DMS114 treated with DMSO at 0.1 percent for 48 hours (cell line): ENCODE results near the gene HSF2.
A peak's percentile ranks its signal among the peaks of the same experiment; 100 is the strongest.

Experiments used
- DNase-seq: peaks from one replicate; lab custom pipeline; 2025; ENCODE audit not compliant: unreplicated experiment; lab: John Stamatoyannopoulos, UW

HSF2 gene

GRCh38 chr6:122399348-122400120, at the start of gene HSF2:
Gene HSF2, plus strand, starts transcription at chr6:122399652. Its CDS starts 86 bp downstream, at chr6:122399738.
- DNase-seq = peak; percentile 89

GRCh38 chr6:122352981-122353664, 46.3 kb upstream of the HSF2 start:
- no peak for DNase-seq

GRCh38 chr6:122360809-122361208, 38.6 kb upstream of the HSF2 start:
- no peak for DNase-seq

- DNase-seq = no peak
These were observed 38.0 kb upstream of the HSF2 start for GRCh38 chr6:122361314-122361979.

- DNase-seq = no peak
These were observed 35.5 kb upstream of the HSF2 start for GRCh38 chr6:122363769-122364483.

- DNase-seq = no peak
These were observed 33.6 kb upstream of the HSF2 start for GRCh38 chr6:122365775-122366403.

GRCh38 chr6:122367171-122367570, 32.3 kb upstream of the HSF2 start:
- DNase-seq = no peak

- DNase-seq = peak; percentile 84
These were observed 29.9 kb upstream of the HSF2 start for GRCh38 chr6:122369536-122369935.

- peak; percentile 71 for DNase-seq
These were observed 26.8 kb upstream of the HSF2 start for GRCh38 chr6:122372647-122373046.

GRCh38 chr6:122374307-122374706, 25.1 kb upstream of the HSF2 start:
- DNase-seq = no peak

- DNase-seq = no peak
These were observed 23.2 kb upstream of the HSF2 start for GRCh38 chr6:122376246-122376645.

- peak; percentile 71 for DNase-seq
These were observed 17.8 kb upstream of the HSF2 start for GRCh38 chr6:122381494-122382265.

- DNase-seq = no peak
These were observed 13.4 kb upstream of the HSF2 start for GRCh38 chr6:122385857-122386612.

GRCh38 chr6:122388945-122389344, 10.5 kb upstream of the HSF2 start:
- DNase-seq = no peak

- no peak for DNase-seq
These were observed 9.6 kb upstream of the HSF2 start for GRCh38 chr6:122389704-122390372.

- no peak for DNase-seq
These were observed 6.7 kb upstream of the HSF2 start for GRCh38 chr6:122392564-122393350.

- DNase-seq = no peak
These were observed 6.0 kb upstream of the HSF2 start for GRCh38 chr6:122393351-122393896.

- no peak for DNase-seq
These were observed 5.4 kb upstream of the HSF2 start for GRCh38 chr6:122394016-122394415.
